Iris pigment epithelial cell (primary cell): Measurements from ENCODE around the gene CRB2.

Experiments
- DNase-seq: peaks from one replicate; pipeline ENCODE4 v3.0.0-alpha.2; 2011; ENCODE audit warnings: low read depth

CRB2 gene

DNA sequence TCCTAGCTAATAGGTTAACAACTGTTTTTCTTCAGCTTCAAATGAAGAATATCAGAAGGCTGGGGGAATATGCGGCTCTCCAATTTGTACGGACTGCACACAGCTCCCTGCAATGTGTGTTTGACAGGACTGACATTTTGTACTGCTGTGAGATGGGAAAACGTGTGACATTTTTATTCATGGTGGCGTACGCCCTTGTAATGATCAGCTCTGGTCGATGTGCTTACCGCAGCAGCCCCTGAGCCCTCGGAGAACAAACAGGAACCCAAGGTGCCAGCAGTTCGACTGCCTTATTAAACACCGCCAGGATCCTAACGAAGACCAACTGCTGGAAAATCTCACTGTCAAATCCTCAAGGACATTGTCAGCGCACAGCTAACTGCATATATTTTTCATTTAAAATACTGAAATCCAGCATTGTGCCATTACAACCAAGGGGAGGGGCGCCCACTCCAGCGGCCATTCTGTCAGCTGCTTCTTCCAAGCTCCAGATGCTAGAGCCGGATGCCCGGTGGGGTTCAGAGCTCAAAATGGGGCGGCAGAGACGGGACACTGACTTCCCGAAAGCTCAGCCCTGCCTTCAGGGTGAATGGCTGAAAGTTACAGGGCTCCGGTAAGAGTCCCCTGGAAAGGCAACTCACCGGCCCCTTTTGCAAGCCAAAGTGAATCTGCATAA is 66.8 kb downstream of the CRB2 start:
- DNase-seq: no peak

DNA sequence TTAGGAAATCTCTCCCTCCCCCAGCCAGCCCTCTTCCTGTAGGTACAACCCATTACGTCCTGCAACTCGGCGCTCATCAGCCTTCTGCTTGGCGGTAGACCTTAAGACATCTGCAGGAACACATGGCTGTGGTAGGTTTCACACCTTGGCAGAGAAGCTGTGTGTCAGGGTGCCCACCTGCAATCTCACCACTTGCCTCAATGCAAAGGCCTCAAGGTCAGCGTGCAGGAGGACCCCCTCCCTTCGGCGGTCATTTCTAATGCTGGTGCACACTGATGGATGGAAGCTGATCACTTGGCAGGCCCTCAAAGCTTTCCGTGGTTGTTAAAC is 67.3 kb downstream of the CRB2 start:
- DNase-seq: no peak

GRCh38 chr9:123424131-123424530 is 68.1 kb downstream of the CRB2 start:
- no peak for DNase-seq

DNA sequence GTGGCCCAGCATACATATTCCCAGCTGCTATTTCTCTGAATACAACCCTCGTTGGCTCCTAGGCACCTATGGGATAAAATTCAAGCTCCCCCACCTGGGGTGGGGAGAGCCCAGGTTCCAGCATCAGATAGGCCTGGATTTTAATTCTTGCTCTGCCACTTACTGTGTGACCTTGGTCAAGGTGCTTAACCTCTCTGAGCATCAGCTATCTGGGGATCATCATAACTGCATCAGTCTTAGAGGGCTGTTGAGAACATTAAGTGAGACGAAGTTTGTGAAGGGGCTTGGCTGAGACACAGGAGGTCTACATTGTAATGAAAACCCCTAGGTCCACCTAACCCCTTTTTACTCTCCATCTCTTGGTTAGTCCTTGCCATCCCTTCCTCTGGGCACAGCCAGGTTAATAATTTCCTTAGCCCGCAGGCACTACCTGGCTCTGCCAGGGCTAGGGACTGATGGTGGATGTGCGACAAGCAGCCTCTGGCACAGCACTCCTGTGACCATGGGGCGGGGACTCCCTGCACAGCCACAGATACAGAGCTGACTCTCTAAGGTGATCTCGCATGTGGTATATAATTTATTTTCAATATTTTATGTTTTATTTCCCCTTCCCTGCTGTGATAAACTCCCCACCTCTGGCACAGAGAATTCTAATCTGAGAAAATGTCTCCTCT is 68.7 kb downstream of the CRB2 start:
- no peak for DNase-seq

DNA sequence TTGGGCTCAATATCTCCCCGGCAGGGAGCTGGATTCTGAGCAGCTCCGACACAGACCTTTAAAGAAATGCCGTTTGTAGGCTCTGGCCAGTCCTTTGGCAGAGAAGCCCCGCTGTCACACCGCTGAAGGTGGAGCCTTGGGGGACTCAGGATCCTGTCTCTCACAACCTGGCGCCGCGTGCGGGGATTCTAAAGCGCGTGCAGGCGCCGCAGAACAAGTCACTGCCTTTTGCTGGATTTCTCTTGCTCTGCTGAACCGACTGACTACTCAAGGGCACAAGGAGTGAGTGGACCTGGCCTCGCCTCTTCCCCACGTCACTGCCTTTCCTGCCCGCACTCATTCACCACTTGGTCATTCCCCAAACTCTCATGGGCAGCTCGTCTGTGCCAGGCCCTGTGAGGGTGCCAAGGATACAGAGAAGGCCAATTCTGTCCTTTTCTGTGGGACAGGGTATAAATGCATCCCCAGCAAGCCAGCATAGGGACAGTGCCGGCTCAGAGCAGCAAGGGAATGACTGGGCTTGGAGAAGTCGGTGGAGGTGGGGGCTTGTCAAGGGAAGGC is 69.3 kb downstream of the CRB2 start:
- no peak for DNase-seq

- no peak for DNase-seq
Observed at GRCh38 chr9:123425836-123426365, 69.9 kb downstream of the CRB2 start.

GRCh38 chr9:123426406-123426805 is 70.4 kb downstream of the CRB2 start:
- DNase-seq: no peak
